NAMALWA (cell line): ENCODE data around the gene TARS2.

Experiments
- DNase-seq: peaks from one replicate; pipeline ENCODE4 v3.0.0-alpha.2; 2015; ENCODE audit warnings: low spot score

The TARS2 gene

DNA sequence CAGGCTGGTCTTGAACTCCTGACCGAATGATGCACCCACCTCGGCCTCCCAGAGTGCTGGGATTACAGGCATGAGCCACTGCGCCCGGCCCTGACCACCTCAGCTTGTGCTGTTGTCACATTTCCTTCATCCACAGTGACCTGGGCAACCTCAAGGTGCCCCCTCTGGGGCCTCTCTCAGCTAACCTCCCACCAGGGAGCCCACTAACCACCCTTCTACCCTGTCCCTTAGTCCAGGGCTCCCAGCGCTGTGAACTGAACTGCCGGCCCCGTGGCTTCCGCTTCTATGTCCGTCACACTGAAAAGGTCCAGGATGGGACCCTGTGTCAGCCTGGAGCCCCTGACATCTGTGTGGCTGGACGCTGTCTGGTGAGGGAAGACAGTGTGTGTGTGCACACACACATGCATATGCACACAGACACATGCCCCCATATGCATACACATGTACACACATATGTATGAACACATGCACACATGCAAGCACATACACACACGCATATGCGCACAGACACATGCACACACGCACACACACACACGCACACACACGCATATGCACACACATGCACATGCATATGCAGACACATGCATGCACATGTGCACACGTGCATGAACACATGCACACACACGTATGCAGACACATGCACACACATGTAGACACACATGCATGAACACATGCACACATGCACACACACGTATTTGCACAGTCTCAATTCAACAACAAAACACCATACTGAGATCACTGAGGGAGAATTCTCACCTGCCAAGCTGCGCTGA, 68.2 kb downstream of the TARS2 start:
- DNase-seq, result no peak

DNA sequence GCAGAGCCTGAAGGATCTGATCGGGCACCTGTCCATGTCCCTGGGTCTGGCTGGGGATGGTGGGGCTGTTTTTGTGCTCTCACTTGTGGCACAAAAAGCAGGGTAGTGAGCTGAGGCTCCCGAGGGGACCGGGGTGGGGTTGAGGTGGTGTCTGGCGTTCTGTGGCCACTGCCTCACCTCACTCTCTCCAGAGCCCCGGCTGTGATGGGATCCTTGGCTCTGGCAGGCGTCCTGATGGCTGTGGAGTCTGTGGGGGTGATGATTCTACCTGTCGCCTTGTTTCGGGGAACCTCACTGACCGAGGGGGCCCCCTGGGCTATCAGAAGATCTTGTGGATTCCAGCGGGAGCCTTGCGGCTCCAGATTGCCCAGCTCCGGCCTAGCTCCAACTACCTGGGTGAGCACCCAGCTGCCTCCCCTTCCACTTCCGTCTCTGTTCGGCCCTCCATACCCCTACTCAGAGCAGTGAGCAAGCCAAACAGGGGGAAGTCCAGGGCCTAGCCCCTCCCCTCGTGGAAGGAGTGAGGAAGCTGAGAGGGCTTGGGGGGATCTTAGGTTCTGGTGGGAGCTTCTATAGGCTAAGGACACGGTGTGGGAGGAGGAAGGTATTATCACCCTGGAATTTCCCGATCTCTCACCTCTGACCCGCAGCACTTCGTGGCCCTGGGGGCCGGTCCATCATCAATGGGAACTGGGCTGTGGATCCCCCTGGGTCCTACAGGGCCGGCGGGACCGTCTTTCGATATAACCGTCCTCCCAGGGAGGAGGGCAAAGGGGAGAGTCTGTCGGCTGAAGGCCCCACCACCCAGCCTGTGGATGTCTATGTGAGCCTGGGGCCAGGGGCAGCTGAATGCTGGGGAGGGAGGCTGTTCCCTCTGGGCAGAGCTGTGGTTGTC, 69.0 kb downstream of the TARS2 start:
- DNase-seq, result no peak

DNA sequence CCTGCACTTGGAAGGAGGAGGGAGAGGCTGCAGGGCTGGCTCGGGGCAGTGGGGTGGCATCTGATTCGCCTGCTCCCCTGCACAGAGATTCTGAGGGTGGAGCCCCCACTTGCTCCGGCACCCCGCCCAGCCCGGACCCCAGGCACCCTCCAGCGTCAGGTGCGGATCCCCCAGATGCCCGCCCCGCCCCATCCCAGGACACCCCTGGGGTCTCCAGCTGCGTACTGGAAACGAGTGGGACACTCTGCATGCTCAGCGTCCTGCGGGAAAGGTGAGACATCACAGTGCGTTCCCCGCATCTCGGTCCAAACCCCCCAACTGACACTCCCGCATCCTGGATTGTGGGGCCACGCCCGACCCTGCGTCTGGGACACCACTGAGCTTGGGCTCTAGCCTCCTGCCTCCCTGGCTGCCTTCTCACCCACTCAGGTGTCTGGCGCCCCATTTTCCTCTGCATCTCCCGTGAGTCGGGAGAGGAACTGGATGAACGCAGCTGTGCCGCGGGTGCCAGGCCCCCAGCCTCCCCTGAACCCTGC, 69.9 kb downstream of the TARS2 start:
- DNase-seq, result no peak
